ENCODE data around the gene FHAD1.

GRCh38 chr1:15242766-15243165 is 4.3 kb upstream of the FHAD1 start:
- TF ChIP-seq CTCF (IDR thresholded peaks at IDR 0.05) (no peak), POLR2A (IDR thresholded peaks at IDR 0.05) (no peak)

All from right lobe of liver (tissue), 4 donors.